Heart right ventricle (tissue), 16 donors: ENCODE measurements around the gene CD3G. TPM values are rescaled to one million over a fixed set of nuclear protein-coding genes. Genes with fewer than 3 reads are reported as not detected.
A peak's percentile ranks its signal among the peaks of the same experiment; 100 is the strongest.

Experiments
- ATAC-seq, 8 donors: fragments of 200-7000 bp; cut with Tn5 transposase; one replicate each; pipeline ENCODE4 v1.9.1; 2020; ENCODE audit warnings: mild to moderate bottlenecking in 8 of 8, moderate library complexity in 8 of 8, moderate number of reproducible peaks in 1 of 8
- DNase-seq, 2 donors: peaks; one replicate each; pipeline ENCODE4 v3.0.0-alpha.2; 2020
- H3K27ac ChIP-seq, 10 donors: fragments of 200-600 bp; sonication (generic) in 2 of 10; one replicate each; pipeline versions ENCODE4 v1.5.0 to v1.8.0; 2020 to 2022; ENCODE audit warnings: mild to moderate bottlenecking in 3 of 10
- H3K27me3 ChIP-seq, 7 donors: fragments of 200-600 bp; one replicate each; pipeline ENCODE4 v1.8.0; 2021 to 2022; ENCODE audit warnings: mild to moderate bottlenecking in 2 of 7
- H3K36me3 ChIP-seq, 9 donors: fragments of 200-600 bp; sonication (generic) in 1 of 9; one replicate each; pipeline versions ENCODE4 v1.5.0 to v1.8.0; 2020 to 2022; ENCODE audit warnings: mild to moderate bottlenecking in 2 of 9
- H3K4me1 ChIP-seq, 9 donors: fragments of 200-600 bp; sonication (generic) in 1 of 9; one replicate each; pipeline versions ENCODE4 v1.5.0 to v1.8.0; 2020 to 2022; ENCODE audit warnings: mild to moderate bottlenecking in 4 of 9
- H3K4me3 ChIP-seq, 10 donors: fragments of 200-600 bp; sonication (generic) in 2 of 10; one replicate each; pipeline versions ENCODE4 v1.5.0 to v1.8.0; 2020 to 2022; ENCODE audit warnings: mild to moderate bottlenecking in 7 of 10, moderate library complexity in 2 of 10
- H3K9me3 ChIP-seq, 11 donors: fragments of 200-600 bp in 10 of 11; sonication (generic) in 2 of 11; one replicate each; pipeline versions ENCODE4 v1.5.0 to v1.8.0; 2013 to 2022; ENCODE audit warnings: mild to moderate bottlenecking in 2 of 11, control low read depth in 1 of 11, moderate library complexity in 1 of 11
- WGBS, 2 donors: extraction: QIAGEN DNeasy Blood & Tissue Kit; methylation state at CpG; one replicate each; pipeline ENCODE4 v1.1.7; 2013; ENCODE audit warnings: inconsistent platforms in 1 of 2; 5-methylcytosine and 5-hydroxymethylcytosine counted together
- intact Hi-C, 10 donors: fragments of 100-400 bp; cut with DNase I; formaldehyde crosslinking; loops; one replicate each; pipeline versions ENCODE4 v1.11.1 to v1.14.2; 2022
- polyA plus RNA-seq, 2 donors: library from polyadenylated mRNA; stranded (reverse); fragments of 200-250 nt; gene quantifications; one replicate each; pipeline ENCODE4 v1.2.3, GENCODE V29; 2013
- total RNA-seq, 10 donors: library from RNA; stranded (reverse); fragmentation: NEBNext Ultra II Directional in 3 of 10; extraction: Animal tissue kit (Norgen Biotek cat#: 25700) in 3 of 10; gene quantifications; one replicate each; pipeline versions ENCODE4 v1.2.1 to v1.2.4, GENCODE V29; 2021 to 2023
- TF ChIP-seq, protein P1 (sequence below), 9 donors: fragments of 200-600 bp; sonication (generic) in 2 of 9; IDR thresholded peaks; one replicate each; pipeline versions ENCODE4 v1.5.0 to v1.8.0; 2021 to 2022; ENCODE audit warnings: antibody characterized with exemption in 9 of 9, mild to moderate bottlenecking in 5 of 9, moderate library complexity in 1 of 9
- donor health status: Arrhythmogenic right ventricular cardiomyopathy.
- donor health status: ischemic (EF 13 %, LVEDD 7.1; RV severe dilation, severe dysfunction).
- donor health status: healthy with polysubstance abuse.
- donor health status: DM: no; HTN: yes; CAD: no.
- donor health status: DM: no; HTN: no; CAD: no.
- donor health status: ischemic (EF 25% LVEDD 6.9; RV normal size, moderate dysfunction).
- donor health status: ischemic (EF 25% LVEDD 5.7; RV mildly dilated, moderate dysfunction).
- donor health status: healthy.
- donor health status: DM: yes; HTN: yes; CAD: no.
- donor health status: Ischemic cardiomyopathy.
- donor health status: ischemic (EF 35%, LVEDD 5.7; RV mildly dilated, moderate dysfunction).
- donor health status: nonischemic (EF 11% LVEDD 7.7; RV severe dilation, severe dysfunction).
- donor health status: DM: yes; HTN: yes; CAD: no.
- donor health status: PGD.
- donor health status: ischemic (EF 29% LVEDD 5.4; RV normal size, mild dysfunction).
- donor health status: nonischemic (EF 23%, LVEDD 6.1; RV moderate dilation, normal function).

The CD3G gene
- total and polyA plus RNA-seq, 12 donors, result 0.06 to 5.7 (median 0.39) TPM; not detected in 5

DNA sequence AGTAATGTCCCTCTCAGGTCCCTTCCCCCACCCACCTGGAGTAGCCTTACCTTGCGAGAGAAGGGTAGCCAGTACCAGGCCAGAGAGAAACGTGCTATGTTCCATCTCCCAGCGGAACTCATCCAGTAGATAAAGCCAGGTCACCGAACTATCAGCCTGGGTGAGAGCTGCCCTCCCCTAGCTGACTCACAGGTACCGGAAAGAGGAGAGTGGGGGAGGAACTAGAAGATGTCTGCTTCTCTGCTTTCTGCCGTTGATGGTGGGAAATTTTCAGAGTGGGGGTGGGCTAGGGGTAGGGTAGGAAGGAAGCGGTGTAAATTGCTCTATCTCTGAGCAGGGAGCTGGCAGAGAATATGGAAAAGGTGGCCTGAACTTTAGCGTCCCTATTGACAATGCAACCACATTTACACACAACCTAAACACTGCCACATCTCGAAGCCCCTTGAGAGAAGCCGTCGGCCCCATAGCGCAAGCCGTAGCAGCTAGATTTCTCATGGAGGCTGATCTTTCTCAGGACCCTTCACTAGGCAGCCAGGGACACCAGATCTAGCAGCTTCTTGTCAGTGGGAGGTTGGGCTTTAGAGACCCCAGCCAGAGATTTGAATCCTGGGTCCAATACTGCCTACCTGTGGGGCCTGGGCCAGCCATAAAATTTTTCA, 1.5 kb upstream of the CD3G start, which contains the start of gene CD3D:
Gene CD3D (minus strand): TSS at position 203 of the 659 bp plus-strand sequence. CDS start 98 bp downstream, at position 105.
- peak within 1 kb of the TSS in 1 of 10 donors; percentile 50 for H3K4me3 ChIP-seq
- H3K27ac ChIP-seq, result peak within 1 kb of the TSS in 1 of 10 donors; percentile 83
- H3K36me3 ChIP-seq, result no peaks in the 10 kb centered on the region
- TF ChIP-seq, protein P1, sequence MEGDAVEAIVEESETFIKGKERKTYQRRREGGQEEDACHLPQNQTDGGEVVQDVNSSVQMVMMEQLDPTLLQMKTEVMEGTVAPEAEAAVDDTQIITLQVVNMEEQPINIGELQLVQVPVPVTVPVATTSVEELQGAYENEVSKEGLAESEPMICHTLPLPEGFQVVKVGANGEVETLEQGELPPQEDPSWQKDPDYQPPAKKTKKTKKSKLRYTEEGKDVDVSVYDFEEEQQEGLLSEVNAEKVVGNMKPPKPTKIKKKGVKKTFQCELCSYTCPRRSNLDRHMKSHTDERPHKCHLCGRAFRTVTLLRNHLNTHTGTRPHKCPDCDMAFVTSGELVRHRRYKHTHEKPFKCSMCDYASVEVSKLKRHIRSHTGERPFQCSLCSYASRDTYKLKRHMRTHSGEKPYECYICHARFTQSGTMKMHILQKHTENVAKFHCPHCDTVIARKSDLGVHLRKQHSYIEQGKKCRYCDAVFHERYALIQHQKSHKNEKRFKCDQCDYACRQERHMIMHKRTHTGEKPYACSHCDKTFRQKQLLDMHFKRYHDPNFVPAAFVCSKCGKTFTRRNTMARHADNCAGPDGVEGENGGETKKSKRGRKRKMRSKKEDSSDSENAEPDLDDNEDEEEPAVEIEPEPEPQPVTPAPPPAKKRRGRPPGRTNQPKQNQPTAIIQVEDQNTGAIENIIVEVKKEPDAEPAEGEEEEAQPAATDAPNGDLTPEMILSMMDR (IDR thresholded peaks at IDR 0.05), result no peak
- DNase-seq (no peak), ATAC-seq (no peak)
- no peaks in the 10 kb centered on the region for H3K4me1 ChIP-seq
- intact Hi-C loops, result no loop called here
- WGBS, 2 donors, result 68 to 78% methylated on average over 13 of the region's 13 CpGs
- H3K9me3 ChIP-seq, result no peaks in the 10 kb centered on the region
- H3K27me3 ChIP-seq, result peaks cover 0 to 32% (median 3%) of the 10 kb centered on the region in 7 donors

DNA sequence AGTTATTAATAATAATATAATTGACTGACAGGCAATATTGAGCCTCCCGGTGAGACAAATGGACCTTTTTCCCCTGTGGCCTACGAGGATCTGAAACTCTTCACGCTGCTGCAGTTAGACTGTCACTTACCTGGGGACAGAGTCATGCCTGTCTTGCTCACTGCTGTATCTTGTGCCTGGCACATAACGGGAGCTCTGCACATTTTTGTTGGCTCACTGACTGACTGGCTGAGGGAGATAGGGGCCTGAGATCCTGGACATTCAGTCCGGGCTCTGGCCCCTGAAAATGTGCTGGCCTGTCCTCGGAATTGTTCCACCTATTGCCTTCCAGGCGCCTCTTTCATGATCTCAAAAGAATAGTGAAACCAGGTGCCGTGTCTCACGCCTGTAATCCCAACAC, 896 bp upstream of the CD3G start:
- TF ChIP-seq, protein P1 (IDR thresholded peaks at IDR 0.05), result no peak
- intact Hi-C loops, result no loop called here
- DNase-seq (no peak), ATAC-seq (no peak)
- H3K27me3 ChIP-seq, result peaks cover 0 to 33% (median 0%) of the 10 kb centered on the region in 7 donors
- peak overlapping the region in 1 of 10 donors; percentile 83 for H3K27ac ChIP-seq
- WGBS, 2 donors, result 74 to 82% methylated on average over 9 of the region's 9 CpGs
- H3K36me3 ChIP-seq, result no peaks in the 10 kb centered on the region
- H3K4me1 ChIP-seq, result no peaks in the 10 kb centered on the region
- no peaks in the 10 kb centered on the region for H3K9me3 ChIP-seq
- H3K4me3 ChIP-seq, result peak overlapping the region in 1 of 10 donors; percentile 48

DNA sequence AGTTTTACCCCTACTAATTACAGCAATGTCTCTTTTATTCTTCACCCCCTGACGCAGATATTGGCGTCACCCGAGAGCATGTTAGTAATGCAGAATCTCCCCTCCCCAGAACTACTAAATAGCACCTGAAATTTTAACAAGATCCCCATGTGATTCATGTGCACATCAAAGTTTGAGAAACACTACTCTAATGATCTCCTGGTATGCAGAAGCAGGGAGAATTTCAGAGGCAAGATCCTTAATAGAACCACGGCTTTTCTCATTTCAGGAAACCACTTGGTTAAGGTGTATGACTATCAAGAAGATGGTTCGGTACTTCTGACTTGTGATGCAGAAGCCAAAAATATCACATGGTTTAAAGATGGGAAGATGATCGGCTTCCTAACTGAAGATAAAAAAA, 5.3 kb downstream of the CD3G start:
- ATAC-seq (no peak), DNase-seq (no peak)
- Histone ChIP-seq H3K4me1 (peaks cover 0 to 3% (median 0%) of the 10 kb centered on the region in 9 donors), H3K36me3 (no peaks in the 10 kb centered on the region), H3K9me3 (no peaks in the 10 kb centered on the region), H3K27ac (no peak overlapping the region), H3K4me3 (no peak overlapping the region), H3K27me3 (peaks cover 0 to 41% (median 4%) of the 10 kb centered on the region in 7 donors)
- TF ChIP-seq, protein P1 (IDR thresholded peaks at IDR 0.05), result no peak
- intact Hi-C loops, result loop anchor here in 4 of 10 donors (5.0 kb wide), 4 partner anchors 42 to 147 kb away; partner anchors contain the start of gene CD3E (in 1 of the 4)
- WGBS, 2 donors, result 75 to 78% methylated on average over 6 of the region's 6 CpGs

DNA sequence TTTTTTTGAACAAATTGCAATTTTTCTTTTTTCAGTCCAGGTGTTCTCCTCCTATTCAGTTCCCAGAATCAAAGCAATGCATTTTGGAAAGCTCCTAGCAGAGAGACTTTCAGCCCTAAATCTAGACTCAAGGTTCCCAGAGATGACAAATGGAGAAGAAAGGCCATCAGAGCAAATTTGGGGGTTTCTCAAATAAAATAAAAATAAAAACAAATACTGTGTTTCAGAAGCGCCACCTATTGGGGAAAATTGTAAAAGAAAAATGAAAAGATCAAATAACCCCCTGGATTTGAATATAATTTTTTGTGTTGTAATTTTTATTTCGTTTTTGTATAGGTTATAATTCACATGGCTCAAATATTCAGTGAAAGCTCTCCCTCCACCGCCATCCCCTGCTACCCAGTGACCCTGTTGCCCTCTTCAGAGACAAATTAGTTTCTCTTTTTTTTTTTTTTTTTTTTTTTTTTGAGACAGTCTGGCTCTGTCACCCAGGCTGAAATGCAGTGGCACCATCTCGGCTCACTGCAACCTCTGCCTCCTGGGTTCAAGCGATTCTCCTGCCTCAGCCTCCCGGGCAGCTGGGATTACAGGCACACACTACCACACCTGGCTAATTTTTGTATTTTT, 9.1 kb downstream of the CD3G start:
- no peak overlapping the region for H3K27ac ChIP-seq
- peaks cover 0 to 3% (median 0%) of the 10 kb centered on the region in 9 donors for H3K4me1 ChIP-seq
- H3K36me3 ChIP-seq, result no peaks in the 10 kb centered on the region
- no peak for DNase-seq
- H3K9me3 ChIP-seq, result no peaks in the 10 kb centered on the region
- peaks cover 0 to 21% (median 4%) of the 10 kb centered on the region in 7 donors for H3K27me3 ChIP-seq
- H3K4me3 ChIP-seq, result no peak overlapping the region
- intact Hi-C loops, result loop anchor here in 9 of 10 donors (1.0 to 10.0 kb wide), 11 partner anchors 51 to 208 kb away; partner anchors contain the start of gene CD3E (in 1 of the 9)
- TF ChIP-seq, protein P1 (IDR thresholded peaks at IDR 0.05), result peak in 8 of 9 donors; percentile 35 to 70 (median 62)
- WGBS, 2 donors, result 15 to 17% methylated on average over 6 of the region's 6 CpGs
- no peak for ATAC-seq
